ENCODE data around the gene ZDHHC12.

GRCh38 chr9:128715436-128715750 is 8.5 kb downstream of the ZDHHC12 start:
- TF ChIP-seq CTCF (IDR thresholded peaks at IDR 0.05; ENCODE audit: low read depth, low read length) (no peak), EZH2phosphoT487 (IDR thresholded peaks at IDR 0.05; ENCODE audit: low read depth) (no peak)
